H1 (cell line): ENCODE measurements around the gene KRT7. TPM values are rescaled to one million over a fixed set of nuclear protein-coding genes. Genes with fewer than 3 reads are reported as not detected.

Source experiments
- BRCA1 ChIP-seq: IDR thresholded peaks from 2 replicates; pipeline ENCODE4 v1.6.1; 2012; ENCODE audit warnings: low read depth, low read length, improper control_type of control experiment
- polyA plus RNA-seq, 7 experiments: library from polyadenylated mRNA; depleted of rRNA in 3 of 7; stranded (reverse) in 5 of 7; unstranded in 2 of 7; fragments of >200 nt in 5 of 7; fragments of 200-250 nt in 2 of 7; gene quantifications; 1 replicate in 5 of 7; 2 replicates in 1 of 7; 4 replicates in 1 of 7; pipeline versions ENCODE4 v1.2.1 to v1.2.3, GENCODE V29; 2011 to 2013; ENCODE audit warnings: missing spikeins in 2 of 7, mixed read lengths in 2 of 7
- total RNA-seq: library from RNA; stranded (reverse); fragmentation: NEBNext Ultra II Directional; extraction: Animal tissue kit (Norgen Biotek cat#: 25700); gene quantifications from 2 replicates; pipeline ENCODE4 v1.2.1, GENCODE V29; 2021
- TF ChIP-seq, protein P1 (sequence below), 3 experiments: IDR thresholded peaks; 1 replicate in 2 of 3; 2 replicates in 1 of 3; pipeline versions ENCODE4 v1.5.1 to v1.6.1; 2011; ENCODE audit warnings: low read length in 3 of 3, mild to moderate bottlenecking in 3 of 3, inconsistent platforms in 2 of 3, low read depth in 1 of 3, moderate library complexity in 1 of 3; ENCODE audit not compliant: insufficient read depth in 1 of 3; ENCODE audit errors: control extremely low read depth in 1 of 3

The KRT7 gene
- total and polyA plus RNA-seq, 2 of the 8 experiments (the other 6 are each of a cell fraction or from before 2014, with no cell fraction given), result 13.2 to 19.0 TPM

DNA sequence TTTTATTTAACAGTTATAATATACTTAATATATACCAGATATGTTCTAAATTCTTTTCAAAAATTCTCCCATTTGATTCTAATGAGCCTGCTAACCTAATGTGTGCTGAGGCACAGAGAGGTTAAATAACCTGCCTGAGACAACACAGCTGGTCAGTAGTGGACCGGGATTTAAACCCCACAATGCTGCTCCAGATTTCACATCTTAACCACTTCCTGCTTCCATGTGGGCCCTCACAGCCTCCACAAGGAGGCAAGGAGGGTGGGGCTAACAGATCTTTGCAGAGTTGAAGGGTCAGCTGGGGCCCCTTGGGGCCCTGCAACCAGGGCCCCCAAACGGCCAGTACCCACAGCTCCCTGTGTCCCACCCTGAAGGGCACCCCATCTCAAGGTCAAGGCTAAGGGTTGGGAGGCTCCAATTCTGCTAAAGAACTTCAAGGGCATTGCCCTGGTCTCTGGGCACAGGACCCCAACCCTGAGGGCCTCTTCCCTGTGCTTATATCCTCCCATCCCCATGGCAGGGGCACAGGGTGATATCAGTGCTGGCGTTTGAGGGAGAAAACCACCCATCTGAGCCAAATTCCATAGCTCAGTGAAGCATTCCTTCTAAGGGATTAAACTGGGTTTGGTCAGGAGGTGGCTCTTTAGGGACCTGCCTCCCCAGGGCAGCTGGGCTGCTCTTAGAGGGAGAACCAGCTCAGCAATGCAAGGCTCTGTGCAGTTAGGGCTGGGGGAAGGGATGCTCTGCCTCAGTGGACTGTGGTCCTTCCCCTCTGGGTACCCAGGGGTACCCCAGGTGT is 43.5 kb upstream of the KRT7 start (continued):
- TF ChIP-seq, protein P1, sequence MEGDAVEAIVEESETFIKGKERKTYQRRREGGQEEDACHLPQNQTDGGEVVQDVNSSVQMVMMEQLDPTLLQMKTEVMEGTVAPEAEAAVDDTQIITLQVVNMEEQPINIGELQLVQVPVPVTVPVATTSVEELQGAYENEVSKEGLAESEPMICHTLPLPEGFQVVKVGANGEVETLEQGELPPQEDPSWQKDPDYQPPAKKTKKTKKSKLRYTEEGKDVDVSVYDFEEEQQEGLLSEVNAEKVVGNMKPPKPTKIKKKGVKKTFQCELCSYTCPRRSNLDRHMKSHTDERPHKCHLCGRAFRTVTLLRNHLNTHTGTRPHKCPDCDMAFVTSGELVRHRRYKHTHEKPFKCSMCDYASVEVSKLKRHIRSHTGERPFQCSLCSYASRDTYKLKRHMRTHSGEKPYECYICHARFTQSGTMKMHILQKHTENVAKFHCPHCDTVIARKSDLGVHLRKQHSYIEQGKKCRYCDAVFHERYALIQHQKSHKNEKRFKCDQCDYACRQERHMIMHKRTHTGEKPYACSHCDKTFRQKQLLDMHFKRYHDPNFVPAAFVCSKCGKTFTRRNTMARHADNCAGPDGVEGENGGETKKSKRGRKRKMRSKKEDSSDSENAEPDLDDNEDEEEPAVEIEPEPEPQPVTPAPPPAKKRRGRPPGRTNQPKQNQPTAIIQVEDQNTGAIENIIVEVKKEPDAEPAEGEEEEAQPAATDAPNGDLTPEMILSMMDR (IDR thresholded peaks at IDR 0.05; ENCODE audit: control extremely low read depth in 1 of 3, insufficient read depth in 1 of 3, low read depth in 1 of 3, low read length in 3 of 3), result no peak
- no peak for TF ChIP-seq BRCA1
